HTERT RPE-1 (cell line): ENCODE data around the gene ACTL8.

Source experiments
- in situ Hi-C: fragments of 300-500 bp; cut with MboI; formaldehyde crosslinking; loops from 4 replicates; pipeline ENCODE4 v1.14.3; 2020; ENCODE audit warnings: low sequenced_read_pairs

Gene ACTL8

GRCh38 chr1:17837233-17838030 lies 82.3 kb downstream of the ACTL8 start:
- in situ Hi-C loops: no loop called here

GRCh38 chr1:17839641-17840196 lies 84.6 kb downstream of the ACTL8 start:
- in situ Hi-C loops: no loop called here

GRCh38 chr1:17841944-17842343 lies 86.8 kb downstream of the ACTL8 start:
- in situ Hi-C loops: no loop called here

- in situ Hi-C loops: no loop called here
These were observed 87.6 kb downstream of the ACTL8 start for GRCh38 chr1:17842686-17843085.

GRCh38 chr1:17844185-17844826 lies 89.2 kb downstream of the ACTL8 start:
- in situ Hi-C loops: no loop called here

- in situ Hi-C loops: no loop called here
These were observed 90.5 kb downstream of the ACTL8 start for GRCh38 chr1:17845583-17845982.

- in situ Hi-C loops: no loop called here
These were observed 91.2 kb downstream of the ACTL8 start for GRCh38 chr1:17846341-17846740.

GRCh38 chr1:17847111-17847510 lies 92.0 kb downstream of the ACTL8 start:
- in situ Hi-C loops: no loop called here

- in situ Hi-C loops: no loop called here
These were observed 94.1 kb downstream of the ACTL8 start for GRCh38 chr1:17849216-17849615.

GRCh38 chr1:17851056-17851455 lies 95.9 kb downstream of the ACTL8 start:
- in situ Hi-C loops: no loop called here

- in situ Hi-C loops: no loop called here
These were observed 97.2 kb downstream of the ACTL8 start for GRCh38 chr1:17852383-17852782.

GRCh38 chr1:17853241-17853935 lies 98.3 kb downstream of the ACTL8 start:
- in situ Hi-C loops: no loop called here

GRCh38 chr1:17856496-17857108 lies 101.5 kb downstream of the ACTL8 start:
- in situ Hi-C loops: no loop called here

GRCh38 chr1:17857109-17857499 lies 102.0 kb downstream of the ACTL8 start:
- in situ Hi-C loops: no loop called here

- in situ Hi-C loops: no loop called here
These were observed 102.9 kb downstream of the ACTL8 start for GRCh38 chr1:17857996-17858395.

GRCh38 chr1:17860812-17861211 lies 105.7 kb downstream of the ACTL8 start:
- in situ Hi-C loops: no loop called here

GRCh38 chr1:17861685-17862084 lies 106.6 kb downstream of the ACTL8 start:
- in situ Hi-C loops: no loop called here

GRCh38 chr1:17862121-17862520 lies 107.0 kb downstream of the ACTL8 start:
- in situ Hi-C loops: no loop called here

- in situ Hi-C loops: no loop called here
These were observed 111.0 kb downstream of the ACTL8 start for GRCh38 chr1:17865912-17866739.

- in situ Hi-C loops: no loop called here
These were observed 111.6 kb downstream of the ACTL8 start for GRCh38 chr1:17866740-17867029.

GRCh38 chr1:17867470-17867869 lies 112.3 kb downstream of the ACTL8 start:
- in situ Hi-C loops: no loop called here
